Left lung (tissue), 10 donors: ENCODE results near the gene PARP9. TPM values are rescaled to one million over a fixed set of nuclear protein-coding genes. Genes with fewer than 3 reads are reported as not detected.

Experiments
- ATAC-seq: fragments of 200-7000 bp; cut with Tn5 transposase; one replicate; pipeline ENCODE4 v1.9.1; 2020; ENCODE audit warnings: moderate library complexity
- DNase-seq, 4 donors: peaks; one replicate each; pipeline ENCODE4 v3.0.0-alpha.2; 2013 to 2020
- H3K27ac ChIP-seq, 2 donors: fragments of 200-600 bp; sonication (generic) in 1 of 2; one replicate each; pipeline versions ENCODE4 v1.5.0 to v1.8.0; 2020 to 2021
- H3K27me3 ChIP-seq, 2 donors: fragments of 200-600 bp; sonication (generic) in 1 of 2; one replicate each; pipeline versions ENCODE4 v1.5.0 to v1.8.0; 2020 to 2021
- H3K36me3 ChIP-seq, 2 donors: fragments of 200-600 bp; sonication (generic) in 1 of 2; one replicate each; pipeline versions ENCODE4 v1.5.0 to v1.8.0; 2020 to 2021
- H3K4me1 ChIP-seq, 2 donors: fragments of 200-600 bp; one replicate each; pipeline ENCODE4 v1.8.0; 2021
- H3K4me3 ChIP-seq, 2 donors: fragments of 200-600 bp; sonication (generic) in 1 of 2; one replicate each; pipeline versions ENCODE4 v1.5.0 to v1.8.0; 2020 to 2021; ENCODE audit warnings: mild to moderate bottlenecking in 1 of 2
- H3K9me3 ChIP-seq, 2 donors: fragments of 200-600 bp; sonication (generic) in 1 of 2; one replicate each; pipeline versions ENCODE4 v1.5.0 to v1.8.0; 2020 to 2021
- CTCF ChIP-seq, 2 donors: fragments of 200-600 bp; sonication (generic) in 1 of 2; IDR thresholded peaks; one replicate each; pipeline versions ENCODE4 v1.5.0 to v1.8.0; 2021; ENCODE audit warnings: antibody characterized with exemption in 2 of 2
- intact Hi-C, 2 donors: fragments of 100-400 bp; cut with DNase I; formaldehyde crosslinking; loops; one replicate each; pipeline versions ENCODE4 v1.11.2 to v1.14.2; 2022
- polyA plus RNA-seq, 6 donors: library from polyadenylated mRNA; unstranded; fragments of 120-200 nt; gene quantifications; one replicate each; pipeline ENCODE4 v1.2.1, GENCODE V29; 2013; ENCODE audit not compliant: insufficient read length in 6 of 6
- total RNA-seq, 2 donors: library from RNA; stranded (reverse); fragmentation: NEBNext Ultra II Directional; extraction: Animal tissue kit (Norgen Biotek cat#: 25700); gene quantifications; one replicate each; pipeline ENCODE4 v1.2.1, GENCODE V29; 2021
- donor health status: DM: no; HTN: yes; CAD: no.
- donor health status: DM: no; HTN: no; CAD: no.

Gene PARP9
- total and polyA plus RNA-seq, 8 donors, result 17.2 to 75.4 (median 20.9) TPM

- Histone ChIP-seq H3K4me1 (peaks cover 4 to 32% of the 10 kb centered on the region in 2 donors), H3K9me3 (no peaks in the 10 kb centered on the region), H3K4me3 (no peak overlapping the region), H3K27me3 (no peaks in the 10 kb centered on the region), H3K36me3 (peaks cover 0 to 72% of the 10 kb centered on the region in 2 donors), H3K27ac (no peak overlapping the region)
- DNase-seq (no peak), ATAC-seq (no peak)
- intact Hi-C loops, result no loop called here
- TF ChIP-seq CTCF (IDR thresholded peaks at IDR 0.05), result no peak
Measured at GRCh38 chr3:122557356-122557755, 6.7 kb downstream of the PARP9 start.

GRCh38 chr3:122555275-122556071, 8.6 kb downstream of the PARP9 start:
- intact Hi-C loops, result no loop called here
- Histone ChIP-seq H3K4me3 (no peak overlapping the region), H3K36me3 (peaks cover 0 to 91% of the 10 kb centered on the region in 2 donors), H3K4me1 (peaks cover 0 to 14% of the 10 kb centered on the region in 2 donors), H3K27ac (no peak overlapping the region), H3K27me3 (no peaks in the 10 kb centered on the region), H3K9me3 (no peaks in the 10 kb centered on the region)
- ATAC-seq (peak; percentile 61), DNase-seq (no peak)
- TF ChIP-seq CTCF (IDR thresholded peaks at IDR 0.05), result no peak

GRCh38 chr3:122553171-122553570, 10.9 kb downstream of the PARP9 start:
- no peaks in the 10 kb centered on the region for H3K9me3 ChIP-seq
- no peak for TF ChIP-seq CTCF (IDR thresholded peaks at IDR 0.05)
- H3K4me1 ChIP-seq, result peaks cover 0 to 7% of the 10 kb centered on the region in 2 donors
- intact Hi-C loops, result no loop called here
- no peak for ATAC-seq
- no peaks in the 10 kb centered on the region for H3K27me3 ChIP-seq
- no peak overlapping the region for H3K27ac ChIP-seq
- H3K36me3 ChIP-seq, result peaks cover 0 to 98% of the 10 kb centered on the region in 2 donors
- H3K4me3 ChIP-seq, result no peak overlapping the region
- DNase-seq, result no peak

GRCh38 chr3:122548619-122549018, 15.5 kb downstream of the PARP9 start:
- no peak for TF ChIP-seq CTCF (IDR thresholded peaks at IDR 0.05)
- H3K9me3 ChIP-seq, result no peaks in the 10 kb centered on the region
- DNase-seq (peak in 2 of 4 donors; percentile 76 to 78), ATAC-seq (no peak)
- no peaks in the 10 kb centered on the region for H3K27me3 ChIP-seq
- peaks cover 0 to 98% of the 10 kb centered on the region in 2 donors for H3K36me3 ChIP-seq
- no peak overlapping the region for H3K4me3 ChIP-seq
- H3K27ac ChIP-seq, result no peak overlapping the region
- peaks cover 0 to 2% of the 10 kb centered on the region in 2 donors for H3K4me1 ChIP-seq
- intact Hi-C loops, result no loop called here

- ATAC-seq, result no peak
- no peak for TF ChIP-seq CTCF (IDR thresholded peaks at IDR 0.05)
- Histone ChIP-seq H3K9me3 (no peaks in the 10 kb centered on the region), H3K4me3 (no peak overlapping the region), H3K4me1 (no peaks in the 10 kb centered on the region), H3K27me3 (no peaks in the 10 kb centered on the region), H3K27ac (no peak overlapping the region), H3K36me3 (peaks cover 0 to 98% of the 10 kb centered on the region in 2 donors)
- intact Hi-C loops, result no loop called here
- peak in 1 of 4 donors; percentile 15 for DNase-seq
Measured at GRCh38 chr3:122548076-122548475, 16.0 kb downstream of the PARP9 start.
